ENCODE data around the gene TM9SF1. TPM values are rescaled to one million over a fixed set of nuclear protein-coding genes. Genes with fewer than 3 reads are reported as not detected.
"Not testable (repeated sequence)": the region's sequence is repeated elsewhere in the genome, so short reads cannot be mapped to it uniquely, and the experiment has no call there.

The TM9SF1 gene
- total and polyA plus RNA-seq, 2 of the 13 experiments (the other 11 are each of a cell fraction or from before 2014, with no cell fraction given): 83.2 to 110 TPM

GRCh38 chr14:24203249-24203886, 8.1 kb upstream of the TM9SF1 start:
- WGBS (ENCODE audit: low lambda C conversion rate): 98% methylated on average over 16 of the region's 16 CpGs
- BruUV-seq (replicated peaks); CTCF ChIA-PET (ENCODE audit: low intra/inter-chr PET ratio, low total read pairs); intact Hi-C loops (cut with micrococcal nuclease; ENCODE audit: unreplicated experiment); H3K79me2 ChIP-seq (ENCODE audit: insufficient read depth, low read length); H3K27ac ChIP-seq (ENCODE audit: extremely low read length, insufficient read depth, low read length); DNase-seq (ENCODE audit: low spot score); H4K20me1 ChIP-seq (ENCODE audit: insufficient read depth, low read length); H3K4me3 ChIP-seq (replicated peaks in 1 of 3; ENCODE audit: insufficient read depth in 1 of 3, low read depth in 2 of 3, low read length in 3 of 3); H3K4me2 ChIP-seq (ENCODE audit: low read depth, low read length); H3K4me1 ChIP-seq (ENCODE audit: insufficient read depth, low read length); H3K27me3 ChIP-seq (ENCODE audit: control insufficient read depth in 1 of 2, insufficient read depth in 2 of 2, low read length in 2 of 2); FAIRE-seq; in situ Hi-C loops (cut with HindIII; ENCODE audit: extremely low pct_ligation_motif_present, low pct_unique_long_range_greater_than_20kb); H3K9me3 ChIP-seq (ENCODE audit: low read length); H2AFZ ChIP-seq (ENCODE audit: low read length); ATAC-seq; H3K9ac ChIP-seq (ENCODE audit: insufficient read depth, low read depth, low read length); TF ChIP-seq HNF1A (IDR thresholded peaks at IDR 0.05; ENCODE audit: low read depth): not testable (repeated sequence)
- POLR2A ChIA-PET: interaction anchor here (0.7 to 2.9 kb wide), 10 partner anchors 8 to 277 kb away, joined by 3 to 23 read pairs (median 4); partner anchors contain the start of genes CHMP4A, DCAF11, EMC9 and IPO4
- H3K36me3 ChIP-seq (replicated peaks in 1 of 2; ENCODE audit: control insufficient read depth in 1 of 2, insufficient read depth in 2 of 2, low read length in 2 of 2): peaks cover 29 to 36% of the 10 kb centered on the region in 2 experiments; a peak in 4 of 5 replicates
- TF ChIP-seq ZNF704 (CRISPR knock-in tag; IDR thresholded peaks at IDR 0.05; ENCODE audit: borderline replicate concordance): peak; percentile 61; the same call in 1 of the 2 replicates
- TF ChIP-seq MTA1 (CRISPR knock-in tag; IDR thresholded peaks at IDR 0.05; ENCODE audit: borderline replicate concordance): 0 out of 2 replicates have a peak, but pooled peaks have one; percentile 21
- TF ChIP-seq ZNF782 (CRISPR knock-in tag; IDR thresholded peaks at IDR 0.05; ENCODE audit: borderline replicate concordance): 0 out of 2 replicates have a peak, but pooled peaks have one; percentile 63
- TF ChIP-seq HNF1A (CRISPR knock-in tag; IDR thresholded peaks at IDR 0.05; ENCODE audit: borderline replicate concordance): 0 out of 2 replicates have a peak, but pooled peaks have one; percentile 19
- peak in 1 of 2 experiments; percentile 36; a peak in 1 of 4 replicates for TF ChIP-seq HMGXB4 (CRISPR knock-in tag; IDR thresholded peaks at IDR 0.05; ENCODE audit: borderline replicate concordance in 1 of 2, low read depth in 1 of 2)
- 0 out of 2 replicates have a peak, but pooled peaks have one; percentile 45 for TF ChIP-seq ZNF737 (CRISPR knock-in tag; IDR thresholded peaks at IDR 0.05; ENCODE audit: borderline replicate concordance)
- TF ChIP-seq ZBTB3 (CRISPR knock-in tag; IDR thresholded peaks at IDR 0.05; ENCODE audit: borderline replicate concordance, low read depth): 0 out of 2 replicates have a peak, but pooled peaks have one; percentile 65
- 0 out of 2 replicates have a peak, but pooled peaks have one; percentile 40 for TF ChIP-seq DNMT1 (CRISPR knock-in tag; IDR thresholded peaks at IDR 0.05)
- 0 out of 2 replicates have a peak, but pooled peaks have one; percentile 21 for TF ChIP-seq ARNTL (CRISPR knock-in tag; IDR thresholded peaks at IDR 0.05)
- 0 out of 2 replicates have a peak, but pooled peaks have one; percentile 44 for TF ChIP-seq PLSCR1 (CRISPR knock-in tag; IDR thresholded peaks at IDR 0.05; ENCODE audit: borderline replicate concordance)
